ENCODE data around the gene ADAMTS2.

Gene ADAMTS2

DNA sequence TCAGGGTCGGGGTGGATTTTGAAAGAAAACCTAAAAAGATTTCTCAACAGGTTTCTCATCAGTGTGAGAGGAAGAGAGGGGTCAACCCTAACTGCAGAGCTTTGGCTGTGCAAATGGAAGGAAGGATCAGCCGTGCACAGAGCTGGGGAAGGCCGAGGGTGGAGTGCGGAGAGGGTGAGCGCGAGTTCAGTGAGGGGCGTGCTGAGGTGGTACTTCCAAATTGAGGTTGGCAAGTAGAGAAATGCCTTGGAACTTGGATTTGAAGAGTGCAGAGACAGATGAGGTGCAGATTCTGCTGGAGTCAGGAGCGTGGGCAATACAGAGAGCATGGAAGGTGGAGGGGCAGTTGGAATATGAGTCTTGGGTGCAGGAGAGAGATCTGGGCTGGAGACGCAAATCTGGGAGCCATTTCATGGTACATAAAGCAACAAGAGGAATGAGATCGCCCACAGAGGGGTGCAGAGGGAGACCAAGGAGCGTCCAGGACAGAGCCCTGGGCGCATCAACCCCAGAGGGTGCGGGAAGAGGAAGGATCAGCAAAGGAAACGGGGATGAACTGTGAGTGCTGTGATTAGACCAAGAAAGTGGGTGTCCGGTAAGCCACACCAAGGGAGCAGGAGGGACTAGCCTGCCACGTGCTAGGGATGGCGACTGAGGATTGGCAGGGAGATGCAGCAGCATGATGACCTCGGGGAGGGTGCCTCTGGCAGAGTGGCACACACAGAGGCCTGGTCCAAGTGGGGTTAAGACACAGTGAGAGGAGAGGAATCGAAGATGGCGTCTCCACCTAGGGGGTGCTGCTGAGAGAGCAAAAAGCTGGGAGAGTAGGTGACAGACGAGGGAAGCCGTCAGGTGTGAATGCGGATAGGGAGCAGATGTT, 105.8 kb downstream of the ADAMTS2 start:
- H3K4me3 ChIP-seq (replicated peaks; ENCODE audit: low read depth, low read length): no peak overlapping the region
- TF ChIP-seq, protein P1, sequence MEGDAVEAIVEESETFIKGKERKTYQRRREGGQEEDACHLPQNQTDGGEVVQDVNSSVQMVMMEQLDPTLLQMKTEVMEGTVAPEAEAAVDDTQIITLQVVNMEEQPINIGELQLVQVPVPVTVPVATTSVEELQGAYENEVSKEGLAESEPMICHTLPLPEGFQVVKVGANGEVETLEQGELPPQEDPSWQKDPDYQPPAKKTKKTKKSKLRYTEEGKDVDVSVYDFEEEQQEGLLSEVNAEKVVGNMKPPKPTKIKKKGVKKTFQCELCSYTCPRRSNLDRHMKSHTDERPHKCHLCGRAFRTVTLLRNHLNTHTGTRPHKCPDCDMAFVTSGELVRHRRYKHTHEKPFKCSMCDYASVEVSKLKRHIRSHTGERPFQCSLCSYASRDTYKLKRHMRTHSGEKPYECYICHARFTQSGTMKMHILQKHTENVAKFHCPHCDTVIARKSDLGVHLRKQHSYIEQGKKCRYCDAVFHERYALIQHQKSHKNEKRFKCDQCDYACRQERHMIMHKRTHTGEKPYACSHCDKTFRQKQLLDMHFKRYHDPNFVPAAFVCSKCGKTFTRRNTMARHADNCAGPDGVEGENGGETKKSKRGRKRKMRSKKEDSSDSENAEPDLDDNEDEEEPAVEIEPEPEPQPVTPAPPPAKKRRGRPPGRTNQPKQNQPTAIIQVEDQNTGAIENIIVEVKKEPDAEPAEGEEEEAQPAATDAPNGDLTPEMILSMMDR (IDR thresholded peaks at IDR 0.05; ENCODE audit: low read depth, low read length, missing control alignments): no peak
- DNase-seq (ENCODE audit: extremely low read depth, low read depth): no peak

DNA sequence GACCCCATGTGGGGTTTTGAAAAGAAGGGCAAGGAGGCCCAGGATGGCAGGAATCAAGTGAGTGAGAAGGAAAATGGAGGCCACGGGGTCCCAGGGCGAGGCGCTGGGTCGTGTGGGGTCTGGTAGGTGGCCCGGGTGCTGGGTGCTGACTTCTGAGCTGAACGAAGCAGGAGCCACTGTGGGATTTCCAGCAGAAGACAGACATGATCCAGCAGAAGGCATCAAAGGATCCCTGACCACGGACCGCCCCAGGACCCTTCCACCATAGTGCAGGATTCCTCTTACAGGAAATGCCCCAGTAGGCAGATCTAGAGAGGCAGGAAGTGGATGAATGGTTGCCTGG, 106.7 kb downstream of the ADAMTS2 start:
- H3K4me3 ChIP-seq (replicated peaks; ENCODE audit: low read depth, low read length): no peak overlapping the region
- TF ChIP-seq, protein P1 (IDR thresholded peaks at IDR 0.05; ENCODE audit: low read depth, low read length, missing control alignments): no peak
- no peak for DNase-seq (ENCODE audit: extremely low read depth, low read depth)

DNA sequence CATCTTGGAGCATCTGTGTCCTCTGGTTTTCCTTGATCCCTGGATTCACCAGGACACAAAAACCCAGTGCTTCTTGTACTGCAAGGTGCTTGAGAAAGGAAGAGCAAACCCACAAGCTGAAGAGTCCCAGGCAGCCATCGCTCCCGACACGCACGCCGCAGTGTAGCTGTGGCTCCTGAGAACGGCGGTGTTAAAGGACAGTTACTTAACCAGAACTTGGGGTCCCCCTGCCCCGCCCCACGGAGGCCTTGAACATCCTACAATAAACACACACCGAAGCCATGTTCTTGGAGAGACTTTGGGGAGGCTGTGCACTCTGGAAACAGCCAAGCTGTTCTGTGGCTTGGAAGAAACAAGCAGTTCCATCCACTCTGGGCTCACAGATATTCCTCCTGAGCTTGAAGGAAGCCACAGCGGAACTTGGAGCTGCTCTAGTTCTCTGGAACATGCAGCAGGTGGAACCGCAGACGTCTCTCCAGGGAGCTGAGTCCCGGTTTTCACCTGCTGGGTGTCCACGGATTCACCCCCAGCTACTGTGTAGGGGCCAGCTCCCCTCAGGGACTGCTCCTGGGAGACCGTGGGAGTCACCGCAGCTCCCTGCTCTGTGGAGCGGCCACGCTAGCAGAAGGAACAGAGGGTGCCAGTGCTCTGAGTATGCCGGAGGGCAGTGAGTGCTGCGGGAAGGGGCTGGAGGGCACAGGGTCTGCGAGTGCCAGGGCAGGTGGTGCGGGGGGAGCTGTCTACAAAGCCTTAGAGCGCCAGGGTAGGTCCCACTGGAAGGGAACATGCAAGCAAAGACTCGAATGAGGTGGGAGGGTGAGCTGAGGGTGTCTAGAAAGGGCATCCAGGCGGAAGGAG, 107.3 kb downstream of the ADAMTS2 start:
- no peak overlapping the region for H3K4me3 ChIP-seq (replicated peaks; ENCODE audit: low read depth, low read length)
- TF ChIP-seq, protein P1 (IDR thresholded peaks at IDR 0.05; ENCODE audit: low read depth, low read length, missing control alignments): no peak
- no peak for DNase-seq (ENCODE audit: extremely low read depth, low read depth)

DNA sequence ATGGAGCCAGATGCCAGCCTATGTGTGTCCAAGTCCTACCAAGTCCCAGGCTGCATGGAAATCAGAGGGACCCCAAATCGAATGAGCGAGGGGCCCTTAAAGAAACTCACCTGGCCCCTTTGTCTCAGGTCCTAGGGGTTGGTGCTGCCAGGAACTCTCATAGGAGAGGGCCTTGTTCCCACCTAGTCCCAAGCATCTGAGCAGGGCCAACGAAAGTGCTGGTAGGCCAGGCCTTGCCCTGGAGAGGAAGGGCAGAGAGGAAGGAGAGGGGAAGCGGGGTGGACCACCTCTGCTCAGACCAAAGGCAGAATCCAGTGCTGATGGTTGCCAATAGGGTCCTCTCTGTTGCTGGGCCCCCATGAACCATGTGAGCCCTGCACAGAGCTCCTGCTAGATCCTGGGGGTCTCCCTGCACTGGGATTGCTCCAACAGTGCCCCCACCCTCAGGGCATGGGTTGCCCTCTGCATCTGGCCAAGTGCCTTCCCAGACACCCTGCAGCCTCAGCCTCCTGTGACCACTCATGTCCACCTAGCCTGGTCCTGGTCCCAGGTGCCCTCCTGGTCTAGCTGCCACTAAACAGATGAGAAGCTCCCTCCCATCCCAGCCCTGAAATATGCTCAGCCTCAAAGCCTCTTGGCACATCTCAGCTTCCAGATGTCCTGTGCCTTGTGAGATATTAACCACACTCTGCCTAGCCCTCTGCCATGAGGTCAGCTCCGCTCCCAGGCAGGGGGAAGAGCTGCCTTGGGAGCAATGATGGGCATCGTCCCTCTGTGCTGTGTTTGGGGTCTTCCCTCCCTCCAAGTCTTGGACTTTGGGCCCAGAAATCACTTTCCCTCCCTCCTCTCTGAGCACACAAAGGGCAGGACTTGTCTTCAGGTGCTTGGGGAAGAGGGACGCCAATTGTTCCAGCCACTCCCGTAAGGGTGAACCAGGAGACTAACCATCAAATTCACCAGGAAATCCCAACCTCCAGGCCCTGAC, 109.6 kb downstream of the ADAMTS2 start:
- TF ChIP-seq, protein P1 (IDR thresholded peaks at IDR 0.05; ENCODE audit: low read depth, low read length, missing control alignments): no peak
- no peak for DNase-seq (ENCODE audit: extremely low read depth, low read depth)
- H3K4me3 ChIP-seq (replicated peaks; ENCODE audit: low read depth, low read length): no peak overlapping the region

DNA sequence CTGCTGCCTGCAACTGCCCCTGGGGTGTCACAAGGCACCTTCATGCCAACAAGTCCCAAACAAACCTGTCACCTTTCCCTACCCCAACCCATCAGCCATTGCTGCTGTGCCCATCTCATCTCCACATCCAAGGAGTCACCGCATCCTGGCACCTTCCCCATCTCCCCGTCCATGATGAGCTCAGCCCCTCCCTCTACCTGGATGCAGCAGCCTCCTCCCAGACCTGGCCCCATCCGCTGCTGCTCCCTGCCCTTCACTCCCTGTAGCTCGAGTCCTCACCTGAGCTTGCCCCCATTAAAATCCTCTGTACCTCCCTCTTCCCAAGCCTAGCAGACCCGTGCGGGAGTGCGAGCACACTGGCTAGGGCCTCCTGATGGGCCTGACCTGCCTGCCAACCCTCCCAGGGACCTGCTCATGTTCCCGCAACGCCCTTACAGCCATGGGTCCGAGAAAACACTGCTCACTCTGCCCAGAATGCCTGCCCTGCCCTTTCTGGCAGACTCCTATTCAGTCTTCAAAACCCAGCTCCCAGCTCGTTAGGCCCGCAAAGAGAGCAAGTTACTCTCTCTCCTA, 110.6 kb downstream of the ADAMTS2 start:
- no peak overlapping the region for H3K4me3 ChIP-seq (replicated peaks; ENCODE audit: low read depth, low read length)
- TF ChIP-seq, protein P1 (IDR thresholded peaks at IDR 0.05; ENCODE audit: low read depth, low read length, missing control alignments): no peak
- no peak for DNase-seq (ENCODE audit: extremely low read depth, low read depth)
